ENCODE results near the gene MACROD2. TPM values are rescaled to one million over a fixed set of nuclear protein-coding genes. Genes with fewer than 3 reads are reported as not detected.

Gene MACROD2
- total RNA-seq, 2 donors from 2014 or later = 0.94 to 10.4 TPM

- DNase-seq (ENCODE audit: low spot score) = no peak
- TF ChIP-seq CTCF (IDR thresholded peaks at IDR 0.05) = no peak
- H3K27ac ChIP-seq = no peak overlapping the region
- no peaks in the 10 kb centered on the region for H3K4me1 ChIP-seq
- no peaks in the 10 kb centered on the region for H3K36me3 ChIP-seq
- no peaks in the 10 kb centered on the region for H3K9me3 ChIP-seq
- no peaks in the 10 kb centered on the region for H3K27me3 ChIP-seq
- no peak overlapping the region for H3K4me3 ChIP-seq
These were observed 1258.1 kb downstream of the MACROD2 start for GRCh38 chr20:15253431-15253830.

- Histone ChIP-seq H3K9me3 (no peaks in the 10 kb centered on the region), H3K4me1 (no peaks in the 10 kb centered on the region), H3K36me3 (no peaks in the 10 kb centered on the region), H3K27me3 (no peaks in the 10 kb centered on the region), H3K4me3 (no peak overlapping the region), H3K27ac (no peak overlapping the region)
- no peak for DNase-seq (ENCODE audit: low spot score)
- TF ChIP-seq CTCF (IDR thresholded peaks at IDR 0.05) = no peak
These were observed 1261.6 kb downstream of the MACROD2 start for GRCh38 chr20:15256676-15257568.

DNA sequence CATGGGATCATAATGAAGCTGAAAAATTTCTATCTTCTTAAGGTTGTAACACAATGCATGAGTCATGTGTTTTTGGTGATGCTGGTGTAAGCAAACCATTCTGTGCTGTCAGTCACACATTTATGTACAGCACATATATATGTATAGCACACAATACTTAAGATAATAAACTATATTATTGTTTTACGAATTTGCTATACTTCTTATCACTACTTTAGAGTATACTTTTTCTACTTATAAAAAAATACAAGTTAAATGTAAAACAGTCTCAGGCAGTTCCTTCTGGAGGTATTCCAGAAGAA, 1262.2 kb downstream of the MACROD2 start:
- no peaks in the 10 kb centered on the region for H3K27me3 ChIP-seq
- H3K9me3 ChIP-seq = no peaks in the 10 kb centered on the region
- no peak for DNase-seq (ENCODE audit: low spot score)
- H3K4me3 ChIP-seq = no peak overlapping the region
- no peaks in the 10 kb centered on the region for H3K4me1 ChIP-seq
- no peak for TF ChIP-seq CTCF (IDR thresholded peaks at IDR 0.05)
- H3K36me3 ChIP-seq = no peaks in the 10 kb centered on the region
- no peak overlapping the region for H3K27ac ChIP-seq

DNA sequence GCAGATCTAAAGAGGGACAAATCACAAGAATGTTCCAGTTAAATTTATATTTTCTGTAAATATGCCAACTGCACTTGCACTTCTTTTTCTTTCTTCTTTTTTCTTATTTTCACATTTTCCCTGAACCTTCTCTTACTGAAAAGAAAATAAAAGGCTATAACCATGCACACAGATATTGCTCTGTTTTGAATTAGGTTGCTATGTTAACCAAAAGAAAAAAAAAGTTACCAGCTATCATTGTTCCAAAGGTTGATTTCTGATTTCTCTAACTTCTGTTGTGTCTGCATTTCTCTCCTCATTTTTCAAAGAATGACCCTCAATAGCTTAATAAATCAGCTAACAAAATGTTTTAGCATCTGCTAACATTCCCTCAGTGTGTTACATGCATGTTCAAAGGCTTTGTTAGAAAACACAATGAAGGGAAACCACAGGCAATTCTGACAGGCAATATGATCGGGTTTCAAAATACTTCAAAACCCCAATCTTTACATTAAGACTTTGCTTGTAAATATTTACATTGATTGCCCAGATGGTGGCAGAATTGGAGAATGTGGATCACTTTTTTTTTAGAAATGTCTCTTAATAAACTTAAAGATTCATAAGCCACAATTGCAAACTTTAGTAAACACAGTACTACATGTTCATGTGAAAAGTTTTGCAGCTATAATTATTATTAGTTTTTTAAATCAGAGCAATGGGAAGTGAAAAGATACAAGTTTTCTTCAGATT, 1270.4 kb downstream of the MACROD2 start:
- Histone ChIP-seq H3K4me1 (no peaks in the 10 kb centered on the region), H3K27me3 (no peaks in the 10 kb centered on the region)

GRCh38 chr20:15267935-15268334, 1272.6 kb downstream of the MACROD2 start:
- TF ChIP-seq CTCF (IDR thresholded peaks at IDR 0.05) = no peak
- no peaks in the 10 kb centered on the region for H3K36me3 ChIP-seq
- H3K4me3 ChIP-seq = no peak overlapping the region
- no peaks in the 10 kb centered on the region for H3K27me3 ChIP-seq
- no peaks in the 10 kb centered on the region for H3K4me1 ChIP-seq
- DNase-seq (ENCODE audit: low spot score) = no peak
- H3K27ac ChIP-seq = no peak overlapping the region
- H3K9me3 ChIP-seq = no peaks in the 10 kb centered on the region

More for the DNA sequence above, 1270.4 kb downstream of the MACROD2 start:
- DNase-seq (ENCODE audit: low spot score) = no peak
- H3K27ac ChIP-seq = no peak overlapping the region
- TF ChIP-seq CTCF (IDR thresholded peaks at IDR 0.05) = no peak
- H3K36me3 ChIP-seq = no peaks in the 10 kb centered on the region
- H3K9me3 ChIP-seq = no peaks in the 10 kb centered on the region
- H3K4me3 ChIP-seq = no peak overlapping the region

Data from right atrium auricular region (tissue), 2 donors.